IPS-20b (cell line): Measurements from ENCODE around the gene CHST13.
"Not testable (repeated sequence)": the region's sequence is repeated elsewhere in the genome, so short reads cannot be mapped to it uniquely, and the experiment has no call there.

ENCODE experiments used
- H3K27ac ChIP-seq: one replicate; pipeline ENCODE4 v1.5.1; 2013; ENCODE audit warnings: low read length
- H3K27me3 ChIP-seq: 2 replicates; pipeline ENCODE4 v1.6.1; 2013; ENCODE audit warnings: mild to moderate bottlenecking, low read length, inconsistent platforms; ENCODE audit not compliant: insufficient read depth
- H3K36me3 ChIP-seq: 2 replicates; pipeline ENCODE4 v1.6.1; 2013; ENCODE audit warnings: low read depth, mild to moderate bottlenecking, inconsistent platforms, low read length, moderate library complexity; ENCODE audit not compliant: insufficient read depth
- H3K4me1 ChIP-seq: 2 replicates; pipeline ENCODE4 v1.6.1; 2013; ENCODE audit warnings: mild to moderate bottlenecking, control low read depth, inconsistent platforms, low read length, moderate library complexity; ENCODE audit not compliant: insufficient read depth
- H3K4me3 ChIP-seq: 2 replicates; pipeline ENCODE4 v1.5.1; 2013; ENCODE audit warnings: mild to moderate bottlenecking, low read length, inconsistent platforms
- H3K9ac ChIP-seq: 2 replicates; pipeline ENCODE4 v1.6.1; 2013; ENCODE audit warnings: low read depth, mild to moderate bottlenecking, inconsistent platforms, low read length, moderate library complexity
- H3K9me3 ChIP-seq: 2 replicates; pipeline ENCODE4 v1.6.1; 2013; ENCODE audit warnings: mild to moderate bottlenecking, low read depth, low read length, inconsistent platforms; ENCODE audit not compliant: insufficient read depth

Gene CHST13

DNA sequence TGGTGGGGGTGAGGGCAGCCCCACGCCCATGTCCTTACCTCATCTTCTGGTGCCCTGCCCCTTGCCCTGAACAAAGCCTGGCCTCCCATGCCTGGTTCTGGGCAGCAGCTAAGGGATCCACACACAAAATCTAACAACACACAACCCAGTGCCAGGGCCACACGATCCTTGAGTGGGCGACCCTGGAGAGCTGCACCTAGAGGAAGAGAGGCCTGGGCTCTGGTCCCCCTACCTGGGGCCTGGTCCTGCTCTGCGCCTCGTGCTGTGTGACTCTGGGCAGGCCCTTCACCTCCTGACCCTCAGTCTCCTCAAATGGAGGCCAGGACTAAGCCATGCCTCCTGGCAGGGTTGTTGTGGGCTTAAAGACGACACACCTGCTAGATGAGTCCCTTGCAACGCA is 54.7 kb downstream of the CHST13 start:
- Histone ChIP-seq H3K27me3 (no peaks in the 10 kb centered on the region), H3K4me1 (no peaks in the 10 kb centered on the region), H3K27ac (no peak overlapping the region), H3K9me3 (no peaks in the 10 kb centered on the region), H3K9ac (no peak overlapping the region), H3K36me3 (no peaks in the 10 kb centered on the region), H3K4me3 (no peak overlapping the region)

DNA sequence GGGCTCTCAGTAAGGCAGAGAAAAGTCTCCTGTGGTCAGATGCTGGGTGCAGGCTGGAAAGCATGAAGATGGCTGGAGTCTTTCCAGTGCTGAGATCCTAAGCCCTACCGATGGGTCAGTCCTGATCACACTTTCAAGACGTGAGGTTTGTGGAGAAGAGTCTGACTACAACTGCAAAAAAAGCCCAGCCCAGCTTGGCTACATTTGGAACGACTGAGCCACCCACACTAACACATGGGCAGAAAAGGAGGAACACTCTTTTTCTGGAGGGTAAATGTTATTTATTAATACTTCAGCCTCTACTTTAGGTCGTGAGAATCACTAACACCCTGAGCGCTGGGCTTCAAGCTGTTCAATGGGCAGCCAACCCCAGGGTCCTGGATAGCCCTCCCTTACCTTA is 56.8 kb downstream of the CHST13 start:
- no peak overlapping the region for H3K4me3 ChIP-seq
- H3K9me3 ChIP-seq, result no peaks in the 10 kb centered on the region
- H3K9ac ChIP-seq, result no peak overlapping the region
- H3K27ac ChIP-seq, result no peak overlapping the region
- no peaks in the 10 kb centered on the region for H3K4me1 ChIP-seq
- H3K27me3 ChIP-seq, result no peaks in the 10 kb centered on the region
- H3K36me3 ChIP-seq, result no peaks in the 10 kb centered on the region

DNA sequence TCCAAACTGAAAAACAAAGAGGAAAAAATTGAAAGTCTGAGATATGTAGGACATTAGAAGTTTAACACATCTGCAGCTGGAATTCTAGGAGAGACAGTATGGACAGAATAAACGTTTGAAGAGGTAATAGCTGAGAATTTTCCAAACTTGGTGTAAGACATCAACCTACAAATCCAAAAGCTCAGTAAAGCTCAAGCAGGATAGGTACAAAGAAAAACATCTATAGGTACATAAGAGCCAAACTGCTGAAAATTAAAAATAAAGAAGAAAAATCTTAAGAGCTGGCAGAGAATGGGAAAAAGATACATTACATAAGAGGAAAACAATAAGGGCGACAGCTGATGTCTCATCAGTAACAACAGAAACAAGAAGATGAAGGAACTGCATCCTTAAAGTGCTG is 57.6 kb downstream of the CHST13 start:
- no peaks in the 10 kb centered on the region for H3K9me3 ChIP-seq
- H3K4me3 ChIP-seq, result no peak overlapping the region
- H3K4me1 ChIP-seq, result no peaks in the 10 kb centered on the region

DNA sequence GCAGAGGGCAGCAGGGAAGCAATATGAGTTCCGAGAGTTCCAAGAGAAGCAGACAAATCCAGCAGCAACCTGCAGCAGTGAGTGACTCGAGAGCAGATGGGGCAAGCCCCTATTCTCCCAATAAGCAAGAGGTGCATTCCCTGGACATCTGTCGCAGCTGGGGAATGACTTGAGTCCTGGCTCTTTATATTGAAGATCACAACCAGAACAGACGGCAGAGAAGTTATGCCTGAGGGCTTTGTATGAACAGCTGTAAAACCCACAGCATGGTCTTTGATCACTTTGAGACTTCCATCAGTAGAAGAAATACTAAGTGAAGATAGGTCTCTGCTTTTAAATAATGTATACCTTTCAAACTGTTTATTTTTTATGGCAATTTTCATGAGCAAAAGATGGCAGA is 58.4 kb downstream of the CHST13 start:
- H3K36me3 ChIP-seq, result no peaks in the 10 kb centered on the region
- no peak overlapping the region for H3K9ac ChIP-seq
- no peak overlapping the region for H3K27ac ChIP-seq
- H3K4me3 ChIP-seq, result no peak overlapping the region
- no peaks in the 10 kb centered on the region for H3K4me1 ChIP-seq
- H3K9me3 ChIP-seq, result no peaks in the 10 kb centered on the region
- no peaks in the 10 kb centered on the region for H3K27me3 ChIP-seq

More for the DNA sequence above, 57.6 kb downstream of the CHST13 start:
- H3K27ac ChIP-seq, result no peak overlapping the region
- H3K9ac ChIP-seq, result no peak overlapping the region
- H3K36me3 ChIP-seq, result no peaks in the 10 kb centered on the region
- H3K27me3 ChIP-seq, result no peaks in the 10 kb centered on the region

DNA sequence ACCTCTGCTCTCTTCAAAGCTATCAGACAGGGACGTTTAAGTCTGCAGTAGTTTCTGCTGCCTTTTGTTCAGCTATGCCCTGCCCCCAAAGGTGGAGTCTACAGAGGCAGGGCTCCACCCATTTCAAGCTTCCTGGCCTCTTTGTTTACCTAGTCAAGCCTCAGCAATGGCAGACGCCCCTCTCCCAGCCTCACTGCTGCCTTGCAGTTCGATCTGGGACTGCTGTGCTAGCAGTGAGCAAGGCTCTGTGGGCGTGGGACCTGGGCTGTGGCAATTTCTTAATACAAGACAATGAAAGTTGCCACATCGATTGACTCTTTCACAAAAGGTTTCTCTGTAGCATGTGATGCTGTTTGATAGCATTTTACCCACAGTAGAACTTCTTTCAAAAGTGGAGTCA is 67.6 kb downstream of the CHST13 start:
- not testable (repeated sequence) for H3K4me3 ChIP-seq, H3K9me3 ChIP-seq, H3K27me3 ChIP-seq, H3K4me1 ChIP-seq, H3K27ac ChIP-seq, H3K9ac ChIP-seq, H3K36me3 ChIP-seq
